ENCODE measurements around the gene RNF31.

- TF ChIP-seq CTCF (IDR thresholded peaks at IDR 0.05), result no peak
- TF ChIP-seq POLR2A (IDR thresholded peaks at IDR 0.05), result no peak
Observed at GRCh38 chr14:24121210-24121609, 26.1 kb upstream of the RNF31 start.

All from ovary (tissue), 3 donors.